Stimulated activated memory B cell treated with anti-CD40 and anti-IgM and Interleukin-4, amounts not matched to agents 10 μg/mL and 1 μg/mL and 100 μg/mL, for 72 hours (primary cell): ENCODE results near the gene TNNT3.
"Not testable (repeated sequence)": the region's sequence is repeated elsewhere in the genome, so short reads cannot be mapped to it uniquely, and the experiment has no call there.

Source experiments
- ATAC-seq: fragments of 150-1000 bp; cut with Tn5 transposase; 2 replicates; pipeline ENCODE4 v1.10.0; 2021
- H3K27ac Mint-ChIP-seq: one replicate; pipeline ENCODE4 v1.8.0; 2022; ENCODE audit warnings: mild to moderate bottlenecking, mixed read lengths
- H3K27me3 Mint-ChIP-seq: one replicate; pipeline ENCODE4 v1.8.0; 2022; ENCODE audit warnings: mixed read lengths
- H3K36me3 Mint-ChIP-seq: one replicate; pipeline ENCODE4 v1.8.0; 2022; ENCODE audit warnings: mixed read lengths
- H3K4me1 Mint-ChIP-seq: one replicate; pipeline ENCODE4 v1.8.0; 2022; ENCODE audit warnings: mixed read lengths
- H3K4me3 Mint-ChIP-seq: one replicate; pipeline ENCODE4 v1.8.0; 2022; ENCODE audit warnings: mild to moderate bottlenecking, moderate library complexity, mixed read lengths
- H3K9me3 Mint-ChIP-seq: one replicate; pipeline ENCODE4 v1.8.0; 2022; ENCODE audit warnings: mixed read lengths

The TNNT3 gene

GRCh38 chr11:1931341-1932104 is 12.0 kb downstream of the TNNT3 start:
- H3K36me3 Mint-ChIP-seq = no peaks in the 10 kb centered on the region
- peaks cover 4% of the 10 kb centered on the region for H3K4me1 Mint-ChIP-seq
- H3K9me3 Mint-ChIP-seq = peaks cover 7% of the 10 kb centered on the region
- H3K27ac Mint-ChIP-seq = no peak overlapping the region
- ATAC-seq = no peak
- H3K4me3 Mint-ChIP-seq = no peak overlapping the region
- H3K27me3 Mint-ChIP-seq = peaks cover 52% of the 10 kb centered on the region

- ATAC-seq = no peak
- no peak overlapping the region for H3K4me3 Mint-ChIP-seq
- H3K27me3 Mint-ChIP-seq = peaks cover 46% of the 10 kb centered on the region
- H3K36me3 Mint-ChIP-seq = no peaks in the 10 kb centered on the region
- H3K4me1 Mint-ChIP-seq = no peaks in the 10 kb centered on the region
- no peak overlapping the region for H3K27ac Mint-ChIP-seq
- H3K9me3 Mint-ChIP-seq = peaks cover 7% of the 10 kb centered on the region
These were observed 12.6 kb downstream of the TNNT3 start for GRCh38 chr11:1932105-1932480.

GRCh38 chr11:1932681-1933080 is 13.2 kb downstream of the TNNT3 start:
- no peak overlapping the region for H3K4me3 Mint-ChIP-seq
- H3K9me3 Mint-ChIP-seq = peaks cover 7% of the 10 kb centered on the region
- H3K27me3 Mint-ChIP-seq = peaks cover 45% of the 10 kb centered on the region

GRCh38 chr11:1933416-1934334 is 14.2 kb downstream of the TNNT3 start:
- Mint-ChIP-seq H3K36me3 (no peaks in the 10 kb centered on the region), H3K27ac (no peak overlapping the region), H3K4me1 (no peaks in the 10 kb centered on the region), H3K4me3 (no peak overlapping the region), H3K27me3 (peaks cover 55% of the 10 kb centered on the region), H3K9me3 (peaks cover 7% of the 10 kb centered on the region)
- no peak for ATAC-seq

More at GRCh38 chr11:1932681-1933080, 13.2 kb downstream of the TNNT3 start:
- no peaks in the 10 kb centered on the region for H3K4me1 Mint-ChIP-seq
- no peak for ATAC-seq
- no peak overlapping the region for H3K27ac Mint-ChIP-seq
- no peaks in the 10 kb centered on the region for H3K36me3 Mint-ChIP-seq

GRCh38 chr11:1934335-1935155 is 15.0 kb downstream of the TNNT3 start:
- H3K9me3 Mint-ChIP-seq = peaks cover 7% of the 10 kb centered on the region
- no peak for ATAC-seq

GRCh38 chr11:1935156-1936071 is 15.9 kb downstream of the TNNT3 start:
- ATAC-seq = no peak
- Mint-ChIP-seq H3K4me3 (no peak overlapping the region), H3K27me3 (peaks cover 53% of the 10 kb centered on the region), H3K36me3 (no peaks in the 10 kb centered on the region), H3K27ac (no peak overlapping the region), H3K9me3 (peaks cover 7% of the 10 kb centered on the region), H3K4me1 (peaks cover 6% of the 10 kb centered on the region)

More at GRCh38 chr11:1934335-1935155, 15.0 kb downstream of the TNNT3 start:
- Mint-ChIP-seq H3K4me1 (peaks cover 6% of the 10 kb centered on the region), H3K36me3 (no peaks in the 10 kb centered on the region), H3K27ac (no peak overlapping the region), H3K4me3 (no peak overlapping the region), H3K27me3 (peaks cover 56% of the 10 kb centered on the region)

GRCh38 chr11:1936072-1936780 is 16.7 kb downstream of the TNNT3 start:
- Mint-ChIP-seq H3K4me3 (no peak overlapping the region), H3K4me1 (peaks cover 6% of the 10 kb centered on the region), H3K9me3 (peaks cover 7% of the 10 kb centered on the region), H3K27me3 (peaks cover 53% of the 10 kb centered on the region), H3K36me3 (no peaks in the 10 kb centered on the region), H3K27ac (no peak overlapping the region)
- no peak for ATAC-seq

GRCh38 chr11:1936781-1937615 is 17.5 kb downstream of the TNNT3 start:
- Mint-ChIP-seq H3K4me1 (peaks cover 6% of the 10 kb centered on the region), H3K36me3 (no peaks in the 10 kb centered on the region), H3K9me3 (peaks cover 7% of the 10 kb centered on the region), H3K4me3 (no peak overlapping the region), H3K27me3 (peaks cover 47% of the 10 kb centered on the region), H3K27ac (no peak overlapping the region)
- ATAC-seq = no peak

- Mint-ChIP-seq H3K27ac (no peak overlapping the region), H3K9me3 (peaks cover 5% of the 10 kb centered on the region), H3K4me1 (peaks cover 6% of the 10 kb centered on the region), H3K36me3 (no peaks in the 10 kb centered on the region), H3K27me3 (peaks cover 39% of the 10 kb centered on the region), H3K4me3 (no peak overlapping the region)
- no peak for ATAC-seq
These were observed 18.3 kb downstream of the TNNT3 start for GRCh38 chr11:1937616-1938342.

GRCh38 chr11:1938343-1939005 is 19.0 kb downstream of the TNNT3 start:
- Mint-ChIP-seq H3K4me1 (peaks cover 6% of the 10 kb centered on the region), H3K27me3 (peaks cover 32% of the 10 kb centered on the region), H3K4me3 (no peak overlapping the region), H3K9me3 (no peaks in the 10 kb centered on the region), H3K36me3 (no peaks in the 10 kb centered on the region), H3K27ac (no peak overlapping the region)
- ATAC-seq = no peak

- Mint-ChIP-seq H3K36me3 (no peaks in the 10 kb centered on the region), H3K4me3 (no peak overlapping the region), H3K27me3 (peaks cover 25% of the 10 kb centered on the region), H3K27ac (peak overlapping the region; percentile 42), H3K4me1 (peaks cover 6% of the 10 kb centered on the region), H3K9me3 (no peaks in the 10 kb centered on the region)
- ATAC-seq = no peak
These were observed 19.6 kb downstream of the TNNT3 start for GRCh38 chr11:1939006-1939625.

GRCh38 chr11:1939788-1940187 is 20.3 kb downstream of the TNNT3 start:
- not testable (repeated sequence) for H3K36me3 Mint-ChIP-seq, H3K4me1 Mint-ChIP-seq, H3K9me3 Mint-ChIP-seq, H3K4me3 Mint-ChIP-seq
- ATAC-seq = peak; percentile 54
- H3K27ac Mint-ChIP-seq = peak overlapping the region; percentile 42
- H3K27me3 Mint-ChIP-seq = peaks cover 21% of the 10 kb centered on the region
